OCI-M2 (cell line): Measurements from ENCODE around the gene HAGHL.
"Not testable (repeated sequence)": the region's sequence is repeated elsewhere in the genome, so short reads cannot be mapped to it uniquely, and the experiment has no call there.

Source experiments
- DNase-seq: peaks from one replicate; lab custom pipeline; 2025; ENCODE audit not compliant: unreplicated experiment; lab: John Stamatoyannopoulos, UW

Gene HAGHL

DNA sequence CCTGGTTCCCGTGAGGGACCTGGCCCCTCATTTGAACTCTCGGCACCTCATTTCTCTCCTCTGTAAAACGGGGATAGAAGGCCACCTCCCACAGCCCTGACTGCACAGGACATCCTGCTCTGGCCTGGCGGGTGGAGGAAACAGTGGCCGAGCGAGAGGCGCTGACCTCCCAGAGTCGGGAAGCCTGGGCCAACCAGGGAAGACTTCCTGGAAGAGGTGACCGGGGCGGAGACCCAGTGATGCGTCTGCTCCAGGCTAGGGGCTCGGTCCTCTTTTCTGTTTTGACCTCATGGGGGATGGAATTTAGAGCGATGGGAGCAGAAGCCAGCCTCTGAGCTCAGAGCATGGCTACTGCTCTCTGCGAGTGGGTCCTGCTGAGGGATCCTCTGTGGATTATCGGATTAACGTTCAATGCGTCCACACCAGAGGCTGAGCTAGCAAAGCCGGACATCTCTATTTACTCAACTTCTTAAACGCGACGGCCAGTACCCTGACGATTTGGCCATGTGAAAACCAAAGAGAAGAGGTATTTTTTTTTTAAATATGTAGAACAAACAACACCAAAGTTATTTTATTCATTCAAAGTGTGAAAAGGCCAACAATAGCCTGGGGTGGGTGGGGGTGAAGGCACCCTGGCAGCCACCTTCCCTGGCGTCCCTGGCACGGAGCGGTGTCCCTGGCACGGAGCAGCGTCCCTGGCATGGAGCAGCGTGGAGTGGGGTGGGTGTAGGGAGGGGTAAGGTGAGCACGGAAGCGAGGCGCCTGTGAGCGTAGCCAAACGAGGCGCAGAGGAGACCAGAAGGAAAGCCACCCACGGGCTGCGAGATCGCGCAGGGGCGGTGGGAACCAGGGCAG, 24.5 kb downstream of the HAGHL start:
- no peak for DNase-seq

DNA sequence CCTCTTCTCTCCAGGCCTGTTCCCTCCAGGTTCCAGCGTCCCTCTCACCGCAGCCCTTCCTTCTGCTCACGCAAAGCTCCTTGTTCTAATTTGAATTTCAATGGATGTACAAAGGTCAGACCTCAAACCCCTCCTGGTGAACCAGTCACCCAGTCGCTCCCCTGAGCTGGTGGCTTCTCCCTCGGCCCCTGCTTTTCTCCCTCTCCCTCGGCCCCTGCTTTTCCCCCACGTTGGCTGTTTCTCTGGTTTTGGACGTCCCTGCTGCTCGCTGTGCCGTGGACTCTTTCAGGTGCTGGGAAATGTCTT, 25.1 kb downstream of the HAGHL start:
- no peak for DNase-seq

DNA sequence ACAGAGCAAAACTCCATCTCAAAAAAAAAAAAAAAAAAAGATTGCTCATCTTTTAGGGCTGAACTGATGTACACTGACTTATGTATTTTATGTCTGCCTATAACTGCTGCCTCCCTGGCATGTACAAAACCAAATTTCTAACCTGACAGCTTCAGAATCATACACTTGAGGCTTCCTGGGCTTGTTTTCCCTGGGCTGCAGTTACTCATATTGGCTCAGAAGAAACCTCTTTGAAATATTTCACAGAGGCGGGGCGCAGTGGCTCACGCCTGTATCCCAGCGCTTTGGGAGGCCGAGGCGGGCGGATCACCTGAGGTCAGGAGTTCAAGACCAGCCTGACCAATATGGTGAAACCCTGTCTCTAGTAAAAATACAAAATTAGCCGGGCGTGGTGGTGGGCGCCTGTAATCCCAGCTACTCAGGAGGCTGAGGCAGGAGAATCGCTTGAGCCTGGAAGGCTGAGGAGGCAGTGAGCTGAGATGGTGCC, 27.3 kb downstream of the HAGHL start:
- not testable (repeated sequence) for DNase-seq

DNA sequence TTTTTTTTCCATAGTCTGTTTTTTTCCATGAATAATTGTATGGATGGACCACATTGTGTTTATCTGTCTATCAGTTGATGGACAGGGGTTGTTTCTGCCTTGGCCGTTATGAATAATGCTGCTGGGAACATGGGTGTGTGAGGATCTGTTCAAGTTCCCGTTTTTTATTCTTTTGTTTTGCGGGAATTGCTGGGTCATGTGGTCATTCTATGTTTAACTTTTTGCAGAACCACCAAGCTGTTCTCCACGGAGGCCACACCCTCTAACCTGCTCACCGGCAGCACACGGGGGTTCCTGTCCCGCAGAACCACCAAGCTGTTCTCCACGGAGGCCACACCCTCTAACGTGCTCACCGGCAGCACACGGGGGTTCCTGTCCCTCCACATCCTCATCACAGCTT, 27.8 kb downstream of the HAGHL start:
- no peak for DNase-seq

DNA sequence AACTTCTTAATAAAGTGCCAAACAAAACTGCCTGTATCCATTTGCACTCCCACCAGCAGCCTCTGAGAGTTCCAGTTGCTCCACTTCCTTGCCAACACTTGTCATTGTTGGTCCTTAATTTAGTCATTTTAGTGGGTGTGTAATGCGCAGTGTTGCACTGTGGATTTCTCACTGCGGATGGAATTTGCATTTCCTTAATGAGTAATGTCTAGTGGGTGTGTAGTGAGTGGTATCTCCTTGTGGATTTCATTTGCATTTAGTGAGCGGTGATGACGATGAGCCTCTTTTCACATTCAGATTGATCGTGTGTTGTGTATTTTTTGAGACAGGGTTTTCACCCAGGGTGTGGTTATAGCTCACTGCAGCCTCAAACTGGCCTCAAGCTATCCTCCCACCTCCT, 29.5 kb downstream of the HAGHL start:
- DNase-seq = no peak

DNA sequence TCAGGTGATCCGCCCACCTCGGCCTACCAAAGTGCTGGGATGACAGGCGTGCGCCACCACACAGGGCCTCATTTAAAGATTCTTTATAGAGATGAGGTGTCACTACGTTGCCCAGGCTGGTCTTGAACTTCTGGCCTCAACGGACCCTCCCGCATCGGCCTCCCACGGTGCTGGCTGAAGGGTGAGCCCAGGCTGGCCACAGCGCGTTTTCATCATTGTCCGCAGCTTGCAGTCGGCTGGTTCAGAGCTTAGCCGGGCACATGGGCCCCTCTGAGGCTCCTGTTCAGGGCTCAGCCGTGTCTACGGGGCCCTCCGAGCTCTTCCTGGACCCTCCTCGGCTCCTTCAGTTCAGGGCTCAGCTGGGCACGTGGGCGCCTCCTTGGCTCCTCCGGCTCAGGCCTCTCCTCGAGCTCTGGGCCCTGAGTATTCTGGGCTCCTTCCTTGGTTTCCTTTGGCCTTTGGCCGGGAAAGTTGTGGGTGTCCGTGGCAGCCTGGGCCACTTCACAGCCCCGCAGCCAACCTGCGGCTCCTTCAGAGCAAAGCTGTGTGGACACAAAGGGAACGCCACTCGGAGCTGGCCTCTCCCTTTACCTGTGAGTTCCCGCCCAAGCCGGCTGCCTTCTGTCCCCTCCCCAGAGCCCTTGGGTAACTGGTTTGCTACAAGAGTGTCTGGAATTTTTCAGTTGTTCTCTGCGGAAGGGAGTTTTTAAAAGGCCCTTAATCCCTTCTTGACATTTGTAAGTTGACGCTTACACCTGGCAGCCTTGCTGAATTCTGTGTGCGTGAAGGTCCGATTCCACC, 32.4 kb downstream of the HAGHL start:
- no peak for DNase-seq

DNA sequence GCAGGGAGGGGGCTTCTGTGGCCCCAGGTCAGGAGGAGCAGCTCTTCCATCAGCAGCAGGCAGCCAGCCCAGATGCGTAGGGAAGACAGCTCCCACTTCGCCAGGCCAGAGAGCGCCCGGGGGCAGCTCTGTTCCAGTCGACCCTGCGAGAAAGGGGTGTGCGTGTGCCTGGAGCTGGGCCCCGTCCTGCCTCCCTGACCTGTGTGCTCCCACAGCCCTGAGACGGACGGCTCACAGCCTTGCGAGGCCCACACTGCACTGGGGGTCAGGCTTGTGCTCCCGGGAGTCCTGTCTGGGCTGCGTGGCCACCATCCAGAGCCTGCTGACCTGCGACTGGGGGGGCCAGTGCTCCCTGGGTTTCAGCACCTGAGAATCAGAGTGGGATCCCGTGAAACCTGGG, 33.2 kb downstream of the HAGHL start:
- no peak for DNase-seq

DNA sequence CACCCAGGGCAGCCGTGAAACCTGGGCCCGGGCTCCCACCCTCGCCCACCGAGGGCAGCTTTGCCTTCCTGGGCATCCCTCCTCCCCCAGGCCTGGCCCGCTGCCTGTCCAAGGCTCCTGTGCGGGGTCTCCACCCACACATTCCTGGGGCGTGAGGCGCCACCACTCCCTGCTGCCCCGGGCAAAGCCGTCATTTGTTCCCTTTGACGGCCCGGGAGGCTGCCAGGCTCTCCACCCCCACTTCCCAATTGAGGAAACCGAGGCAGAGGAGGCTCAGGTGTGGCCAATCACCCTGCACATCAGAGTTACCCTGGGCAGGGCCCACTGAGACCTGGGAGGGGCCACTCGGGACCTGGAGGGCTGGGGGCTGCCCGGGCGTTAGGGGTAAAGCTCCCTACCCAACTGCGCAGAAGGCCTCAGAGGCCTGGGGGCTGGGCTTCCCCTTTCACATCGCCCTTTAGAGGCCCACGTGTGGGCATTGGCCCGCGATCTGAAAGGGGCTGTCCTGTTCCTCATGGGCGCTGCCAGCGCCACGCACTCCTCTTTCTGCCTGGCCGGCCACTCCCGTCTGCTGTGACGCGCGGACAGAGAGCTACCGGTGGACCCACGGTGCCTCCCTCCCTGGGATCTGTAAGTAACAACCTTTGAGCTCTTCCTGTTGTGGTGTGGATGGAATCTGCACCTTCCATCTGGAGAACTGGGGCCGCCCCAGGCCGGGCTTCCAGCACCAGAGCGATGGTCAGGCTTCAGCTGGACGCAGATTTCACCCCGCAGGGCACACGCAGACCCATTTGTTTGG, 33.8 kb downstream of the HAGHL start, which contains the start of gene MSLN:
MSLN (plus strand) TSS at position 190 of the 799 bp plus-strand sequence. CDS start 1,947 bp downstream, outside the sequence.
- DNase-seq = no peak

DNA sequence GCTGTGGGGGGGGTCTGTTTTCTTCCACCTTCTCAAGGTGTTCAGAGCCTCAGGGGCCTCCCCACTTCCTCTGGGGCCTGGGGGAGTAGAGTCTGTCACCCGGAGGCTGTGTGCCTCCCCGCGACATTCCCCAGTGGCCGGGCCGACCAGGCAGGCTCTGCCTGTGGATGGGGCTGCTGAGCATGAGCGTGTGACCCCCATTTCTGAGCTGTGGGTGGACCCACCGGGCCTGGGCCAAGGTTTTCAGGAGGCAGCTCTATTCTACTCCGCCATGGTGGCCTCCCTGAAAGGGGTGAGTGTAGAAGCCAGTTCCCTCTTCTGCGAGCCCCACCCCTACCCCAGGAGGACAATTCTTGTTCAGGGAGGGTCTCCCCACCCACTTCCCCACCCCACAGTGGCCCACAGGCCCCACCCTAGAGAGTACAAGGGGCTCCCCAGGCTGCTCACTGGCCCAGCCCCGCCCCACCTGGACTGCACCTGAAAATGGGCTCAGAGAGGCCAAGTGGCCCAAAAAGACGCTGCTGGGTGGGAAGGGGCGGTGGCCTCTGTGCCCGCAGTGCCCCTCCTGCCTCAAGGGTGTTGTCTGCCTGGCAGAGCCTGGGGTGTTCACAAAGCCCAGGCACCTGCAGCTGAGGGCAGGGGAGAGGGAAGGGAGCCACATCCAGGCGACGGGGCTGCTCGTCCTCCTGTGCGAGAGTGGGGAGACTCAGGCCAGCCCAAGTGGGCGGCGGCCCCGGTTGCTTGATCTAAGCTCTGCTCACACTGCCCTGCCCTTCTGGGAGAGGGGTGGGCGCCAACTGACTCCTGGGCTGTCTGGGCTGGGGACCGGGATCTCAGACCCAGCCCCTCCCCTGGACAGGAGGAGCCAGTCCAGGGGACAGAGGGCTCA, 35.0 kb downstream of the HAGHL start:
- no peak for DNase-seq

DNA sequence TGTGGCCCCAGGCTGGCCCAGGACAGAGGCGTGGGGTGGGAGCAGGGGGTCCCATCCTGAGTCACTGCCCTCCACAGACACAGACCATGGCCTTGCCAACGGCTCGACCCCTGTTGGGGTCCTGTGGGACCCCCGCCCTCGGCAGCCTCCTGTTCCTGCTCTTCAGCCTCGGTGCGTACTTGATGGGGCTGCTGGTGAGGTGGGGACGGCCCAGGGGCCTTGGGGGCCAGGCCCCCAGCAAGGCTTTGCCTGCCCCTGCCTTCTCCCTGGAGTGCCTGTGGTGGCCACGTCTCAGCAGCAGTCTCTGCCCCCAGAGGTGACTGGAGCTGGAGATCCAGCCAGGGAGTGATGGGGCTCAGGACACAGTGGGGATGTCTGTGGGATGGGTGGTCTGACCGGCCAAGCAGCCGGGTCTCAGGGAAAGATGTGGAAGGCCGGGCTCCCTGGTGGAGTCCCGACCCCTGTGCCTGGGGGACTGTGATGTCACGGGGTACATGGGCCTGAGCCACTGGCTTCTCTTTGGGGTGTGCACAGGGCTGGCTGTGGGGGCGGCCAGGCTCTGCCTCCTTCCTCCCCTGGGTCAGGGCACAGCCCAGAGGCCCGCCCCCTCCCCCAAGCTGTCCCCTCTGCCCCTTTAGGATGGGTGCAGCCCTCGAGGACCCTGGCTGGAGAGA, 35.8 kb downstream of the HAGHL start:
- no peak for DNase-seq

DNA sequence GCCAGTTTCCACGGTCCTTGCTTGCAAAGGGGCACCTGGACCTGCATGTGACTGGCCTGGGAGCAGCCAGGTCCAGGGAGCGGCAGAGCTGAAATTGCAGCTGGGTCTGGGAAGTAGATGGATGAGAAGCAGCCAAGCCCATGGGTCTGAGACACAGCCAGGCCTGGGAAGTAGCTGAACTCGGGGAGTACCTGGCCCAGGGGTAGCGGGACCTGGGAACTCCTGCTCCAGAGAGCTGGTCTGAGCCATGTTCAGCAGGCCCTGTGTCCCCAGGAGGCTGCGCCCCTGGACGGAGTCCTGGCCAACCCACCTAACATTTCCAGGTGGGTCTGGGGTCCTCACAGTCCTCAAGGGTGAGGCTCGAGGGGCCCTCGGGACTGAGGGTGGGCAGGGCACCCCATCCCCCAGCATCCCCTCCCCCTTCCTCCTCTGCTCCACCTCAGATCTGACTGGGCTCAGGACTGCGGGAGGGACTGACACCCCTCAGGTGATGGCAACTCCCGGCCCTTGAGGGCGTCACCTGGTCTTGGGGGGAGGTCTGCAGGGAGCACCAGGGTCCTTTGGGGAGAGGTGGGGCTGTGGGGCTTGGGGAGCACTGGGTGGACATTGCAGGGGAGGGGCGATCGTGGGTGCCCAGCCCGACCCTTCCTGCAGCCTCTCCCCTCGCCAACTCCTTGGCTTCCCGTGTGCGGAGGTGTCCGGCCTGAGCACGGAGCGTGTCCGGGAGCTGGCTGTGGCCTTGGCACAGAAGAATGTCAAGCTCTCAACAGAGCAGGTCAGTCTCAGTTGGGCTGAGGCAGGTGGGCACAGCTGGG, 36.7 kb downstream of the HAGHL start:
- DNase-seq = no peak

DNA sequence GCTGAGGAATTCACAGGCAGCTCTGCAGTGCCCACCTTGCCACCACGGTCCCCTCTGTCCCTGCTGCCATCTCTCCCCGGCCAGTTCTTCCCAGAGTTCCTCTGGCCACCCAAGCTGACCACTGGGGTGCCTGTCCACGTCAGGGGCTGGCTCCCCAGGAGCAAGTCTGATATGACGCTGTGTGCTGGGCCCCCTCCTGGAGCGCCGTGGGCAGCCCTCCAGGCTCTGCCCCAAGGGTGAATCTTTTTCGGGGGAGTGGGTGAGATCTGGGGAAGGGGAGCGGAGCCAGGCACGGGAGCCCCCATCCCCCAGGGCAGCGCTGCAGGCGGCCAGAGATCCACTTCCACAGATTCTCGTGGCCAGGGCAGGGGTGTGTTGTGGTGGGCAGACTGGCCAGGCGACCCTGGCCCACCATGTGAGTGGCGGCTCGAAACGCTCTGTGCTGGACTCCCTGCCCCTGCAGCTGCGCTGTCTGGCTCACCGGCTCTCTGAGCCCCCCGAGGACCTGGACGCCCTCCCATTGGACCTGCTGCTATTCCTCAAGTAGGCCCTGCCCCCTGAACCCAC, 37.4 kb downstream of the HAGHL start:
- no peak for DNase-seq

DNA sequence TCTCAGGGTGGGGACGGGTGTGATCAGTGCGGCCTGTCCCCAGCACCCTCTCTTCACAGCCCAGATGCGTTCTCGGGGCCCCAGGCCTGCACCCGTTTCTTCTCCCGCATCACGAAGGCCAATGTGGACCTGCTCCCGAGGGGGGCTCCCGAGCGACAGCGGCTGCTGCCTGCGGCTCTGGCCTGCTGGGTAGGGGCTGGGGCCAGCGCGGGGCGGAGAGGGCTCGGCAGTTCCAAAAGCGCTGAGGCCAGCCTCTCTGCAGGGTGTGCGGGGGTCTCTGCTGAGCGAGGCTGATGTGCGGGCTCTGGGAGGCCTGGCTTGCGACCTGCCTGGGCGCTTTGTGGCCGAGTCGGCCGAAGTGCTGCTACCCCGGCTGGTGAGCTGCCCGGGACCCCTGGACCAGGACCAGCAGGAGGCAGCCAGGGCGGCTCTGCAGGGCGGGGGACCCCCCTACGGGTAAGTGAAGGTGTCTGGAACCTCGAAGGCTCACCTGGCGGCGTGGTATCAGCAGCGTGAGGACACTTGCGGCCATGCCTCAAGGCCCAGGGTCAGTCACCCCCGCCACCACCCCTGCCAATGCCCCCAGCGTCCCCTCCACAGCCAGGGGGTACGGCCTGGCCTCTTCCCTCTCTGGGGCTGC, 38.1 kb downstream of the HAGHL start:
- DNase-seq = no peak

DNA sequence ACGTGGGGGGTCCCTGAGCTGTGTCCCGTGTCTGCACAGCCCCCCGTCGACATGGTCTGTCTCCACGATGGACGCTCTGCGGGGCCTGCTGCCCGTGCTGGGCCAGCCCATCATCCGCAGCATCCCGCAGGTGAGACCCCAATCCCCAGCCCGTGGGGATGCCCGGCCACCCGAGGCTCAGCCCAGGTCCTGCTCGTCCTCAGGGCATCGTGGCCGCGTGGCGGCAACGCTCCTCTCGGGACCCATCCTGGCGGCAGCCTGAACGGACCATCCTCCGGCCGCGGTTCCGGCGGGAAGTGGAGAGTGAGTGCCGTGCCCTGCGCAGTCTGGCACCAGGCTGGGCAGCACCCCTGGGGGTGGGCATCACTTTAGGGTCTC, 38.6 kb downstream of the HAGHL start:
- DNase-seq = no peak

DNA sequence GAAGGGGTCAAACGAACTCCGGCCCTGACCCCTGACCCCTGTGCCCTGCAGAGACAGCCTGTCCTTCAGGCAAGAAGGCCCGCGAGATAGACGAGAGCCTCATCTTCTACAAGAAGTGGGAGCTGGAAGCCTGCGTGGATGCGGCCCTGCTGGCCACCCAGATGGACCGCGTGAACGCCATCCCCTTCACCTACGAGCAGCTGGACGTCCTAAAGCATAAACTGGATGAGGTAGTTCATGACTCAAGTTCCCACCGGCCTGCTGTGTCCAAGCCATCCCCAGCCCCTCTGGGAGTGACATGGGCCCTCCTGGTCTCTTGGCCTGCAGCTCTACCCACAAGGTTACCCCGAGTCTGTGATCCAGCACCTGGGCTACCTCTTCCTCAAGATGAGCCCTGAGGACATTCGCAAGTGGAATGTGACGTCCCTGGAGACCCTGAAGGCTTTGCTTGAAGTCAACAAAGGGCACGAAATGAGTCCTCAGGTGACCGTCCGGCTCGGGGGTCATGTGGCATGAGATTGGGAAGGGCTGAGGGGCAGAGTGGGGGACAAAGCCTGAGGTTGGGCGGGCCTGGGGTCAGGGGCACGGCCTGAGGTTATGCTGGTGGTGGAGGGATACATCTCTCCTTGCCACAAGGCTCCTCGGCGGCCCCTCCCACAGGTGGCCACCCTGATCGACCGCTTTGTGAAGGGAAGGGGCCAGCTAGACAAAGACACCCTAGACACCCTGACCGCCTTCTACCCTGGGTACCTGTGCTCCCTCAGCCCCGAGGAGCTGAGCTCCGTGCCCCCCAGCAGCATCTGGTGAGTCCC, 39.3 kb downstream of the HAGHL start:
- no peak for DNase-seq

DNA sequence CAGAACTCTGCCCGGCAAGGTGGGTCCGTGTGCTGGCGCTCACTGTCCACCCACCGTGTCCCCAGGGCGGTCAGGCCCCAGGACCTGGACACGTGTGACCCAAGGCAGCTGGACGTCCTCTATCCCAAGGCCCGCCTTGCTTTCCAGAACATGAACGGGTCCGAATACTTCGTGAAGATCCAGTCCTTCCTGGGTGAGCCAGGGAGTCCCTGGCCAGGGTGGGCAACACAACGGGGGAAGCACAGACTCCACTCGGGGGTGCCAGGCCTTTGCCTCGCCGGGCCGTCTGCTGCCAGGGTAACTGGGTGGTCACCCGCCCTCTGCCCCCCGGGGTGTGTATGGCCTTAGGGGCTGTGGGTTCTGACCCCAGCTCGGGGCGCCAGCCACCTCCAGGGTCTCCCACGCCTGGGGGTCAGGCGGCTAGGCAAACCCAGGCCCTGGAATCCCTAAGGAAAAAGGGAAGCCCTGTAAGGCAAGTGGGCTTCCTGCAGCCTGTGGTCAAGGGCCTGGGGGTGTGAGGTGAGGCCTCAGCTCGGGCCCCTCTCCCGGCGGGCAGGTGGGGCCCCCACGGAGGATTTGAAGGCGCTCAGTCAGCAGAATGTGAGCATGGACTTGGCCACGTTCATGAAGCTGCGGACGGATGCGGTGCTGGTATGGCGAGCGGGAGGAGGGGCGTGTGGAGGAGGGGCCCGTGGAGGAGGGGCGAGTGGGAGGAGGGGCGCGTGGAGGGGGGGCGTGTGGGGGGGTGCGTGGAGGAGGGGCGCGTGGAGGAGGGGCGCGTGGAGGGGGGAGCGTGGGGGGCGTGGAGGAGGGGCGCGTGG, 40.1 kb downstream of the HAGHL start:
- DNase-seq = no peak
